CD4-positive, alpha-beta T cell treated with Interferon gamma for 1 hour (primary cell): ENCODE data around the gene VMP1.
"Not testable (repeated sequence)": the region's sequence is repeated elsewhere in the genome, so short reads cannot be mapped to it uniquely, and the experiment has no call there.

Experiments
- DNase-seq: peaks from one replicate; pipeline ENCODE4 v3.0.0-alpha.2; 2020

VMP1 gene

GRCh38 chr17:59756236-59756818 is 48.9 kb downstream of the VMP1 start:
- no peak for DNase-seq

DNA sequence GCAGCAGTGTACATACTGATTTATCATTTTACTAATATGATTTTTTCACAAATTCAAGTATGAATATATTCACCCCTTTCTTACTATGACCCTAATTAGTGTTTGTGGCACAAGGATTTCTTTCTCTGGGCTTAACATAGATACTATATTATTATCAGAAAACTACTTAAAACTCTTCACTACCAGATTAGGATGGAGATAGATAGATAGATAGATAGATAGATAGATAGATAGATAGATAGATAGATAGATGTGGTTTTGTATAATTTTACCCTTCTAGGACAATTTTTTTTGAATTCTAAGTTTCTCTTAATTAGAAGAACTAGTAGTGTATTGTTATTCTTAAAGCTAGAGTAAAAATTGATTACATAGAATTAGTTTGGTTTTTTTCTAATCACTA is 49.6 kb downstream of the VMP1 start:
- DNase-seq: no peak

DNA sequence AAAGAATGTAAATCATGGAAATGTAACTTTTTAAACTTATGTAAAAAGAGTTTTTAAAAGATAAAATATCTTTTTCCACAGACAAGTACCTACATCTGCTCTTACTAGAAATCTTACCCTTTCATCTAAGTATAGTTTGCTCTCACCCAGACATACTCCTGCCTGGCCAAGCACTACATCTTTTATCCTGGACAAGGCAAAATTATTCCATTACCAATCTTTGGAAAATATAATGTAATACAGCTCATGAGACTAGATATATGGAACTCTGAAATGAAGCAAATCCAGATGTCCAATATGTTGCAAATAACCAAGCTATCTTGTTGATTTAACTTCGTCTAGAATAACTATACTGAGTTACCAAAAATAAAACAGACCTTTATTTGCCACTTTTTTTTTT is 50.0 kb downstream of the VMP1 start:
- no peak for DNase-seq

- no peak for DNase-seq
These were observed 50.5 kb downstream of the VMP1 start for GRCh38 chr17:59757881-59758385.

GRCh38 chr17:59758998-59759651 is 51.7 kb downstream of the VMP1 start:
- DNase-seq: not testable (repeated sequence)

DNA sequence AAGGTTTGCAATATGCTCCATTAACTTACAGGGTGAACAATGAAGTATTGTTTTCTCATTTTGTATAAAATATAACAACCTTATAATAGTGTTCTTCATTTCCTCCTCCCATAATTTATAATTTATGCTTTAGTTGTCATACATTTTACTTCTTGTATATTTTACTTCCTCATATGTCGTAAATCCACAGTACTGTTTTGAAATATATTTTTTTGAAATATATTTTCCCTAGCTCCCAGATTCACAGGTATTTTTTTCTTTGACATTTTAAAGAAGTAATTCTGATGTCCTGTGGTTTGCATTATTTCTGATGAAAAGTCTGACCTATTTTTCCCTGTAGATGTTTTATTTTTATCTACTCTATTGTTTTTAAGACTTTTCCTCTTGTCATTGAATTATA is 52.7 kb downstream of the VMP1 start:
- no peak for DNase-seq

GRCh38 chr17:59761385-59762048 is 54.1 kb downstream of the VMP1 start:
- no peak for DNase-seq

- DNase-seq: no peak
These were observed 54.8 kb downstream of the VMP1 start for GRCh38 chr17:59762049-59762823.

DNA sequence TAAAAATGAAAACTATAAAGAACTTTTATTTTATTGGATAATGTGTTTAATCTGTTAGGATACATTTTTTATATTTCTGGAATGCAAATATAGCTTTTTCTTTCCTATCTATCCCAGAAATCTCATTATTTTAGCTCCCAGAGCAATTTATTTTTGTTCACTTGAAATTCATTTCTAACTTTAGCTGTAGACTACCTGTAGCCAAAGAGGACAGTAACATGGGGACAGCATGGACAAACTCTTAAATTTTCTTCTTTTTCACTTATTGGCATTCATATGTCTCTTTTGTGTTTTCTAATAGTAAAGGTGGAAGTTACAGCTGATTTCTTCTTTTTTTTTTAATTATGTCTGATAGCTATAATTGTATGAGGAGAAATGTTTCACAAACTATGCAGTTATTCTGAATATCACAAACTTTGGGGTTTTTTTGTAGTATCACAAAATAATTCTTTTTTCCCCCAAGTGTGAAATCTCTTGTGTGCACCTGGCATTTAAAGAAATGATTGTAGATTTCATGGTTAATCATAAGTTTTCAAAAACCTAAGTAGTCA is 55.4 kb downstream of the VMP1 start:
- no peak for DNase-seq

- DNase-seq: no peak
These were observed 56.4 kb downstream of the VMP1 start for GRCh38 chr17:59763861-59764260.

DNA sequence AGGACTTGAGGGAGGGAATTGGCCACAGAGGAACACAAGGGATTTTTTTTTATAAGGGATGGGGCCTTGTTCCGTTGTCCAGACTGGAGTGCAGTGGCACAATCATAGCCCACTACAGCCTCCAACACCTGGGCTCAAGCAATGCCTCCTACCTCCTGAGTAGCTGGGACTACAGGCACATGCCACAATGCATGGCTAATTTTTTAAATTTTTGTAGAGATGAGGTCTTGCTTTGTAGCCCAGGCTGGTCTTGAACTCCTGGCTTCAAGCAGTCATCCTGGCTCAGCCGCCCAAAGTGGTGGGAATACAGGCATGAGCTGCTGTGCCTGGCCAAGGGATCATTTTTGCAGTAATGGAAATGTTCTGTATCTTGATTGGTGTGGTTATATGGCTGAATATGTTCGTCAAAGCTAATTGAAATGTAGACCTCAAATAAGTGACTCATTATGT is 56.9 kb downstream of the VMP1 start:
- no peak for DNase-seq

- no peak for DNase-seq
These were observed 57.6 kb downstream of the VMP1 start for GRCh38 chr17:59765038-59765437.

GRCh38 chr17:59766491-59766890 is 59.0 kb downstream of the VMP1 start:
- DNase-seq: no peak

- no peak for DNase-seq
These were observed 59.7 kb downstream of the VMP1 start for GRCh38 chr17:59767176-59767575.

DNA sequence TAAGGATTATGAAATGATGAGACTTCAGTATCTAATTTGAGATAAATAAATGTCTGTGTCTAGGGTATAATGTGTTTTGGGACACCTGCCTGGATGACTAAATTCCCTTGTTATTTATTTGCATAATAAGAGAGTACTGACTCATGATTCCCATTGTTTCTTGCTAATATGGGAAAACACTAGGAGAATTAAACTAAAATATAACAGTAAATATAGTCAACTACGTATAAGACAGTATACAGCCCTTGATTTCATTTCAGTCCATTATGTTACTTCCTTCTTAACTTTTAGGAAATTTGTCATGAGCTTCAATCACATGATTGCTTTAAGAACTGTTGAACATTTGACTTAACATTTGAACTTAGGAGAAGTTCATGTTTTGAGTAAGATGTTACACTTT is 62.4 kb downstream of the VMP1 start:
- DNase-seq: no peak

DNA sequence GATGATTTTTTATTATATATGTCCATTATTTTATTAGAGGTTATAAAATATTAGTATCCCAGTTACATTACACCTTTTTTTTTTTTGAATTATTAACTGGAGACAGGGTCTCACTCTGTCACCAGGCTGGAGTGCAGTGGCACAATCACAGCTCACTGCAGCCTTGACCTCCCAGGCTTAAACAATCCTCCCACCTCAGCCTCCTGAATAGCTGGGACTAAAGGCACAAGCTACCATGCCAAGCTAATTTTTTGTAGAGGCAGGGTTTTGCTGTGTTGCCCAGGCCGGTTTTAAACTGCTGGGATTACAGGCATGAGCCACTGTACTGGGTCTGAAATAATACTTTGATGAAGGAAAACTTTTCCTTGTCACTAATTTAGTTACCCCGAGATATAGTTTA is 63.6 kb downstream of the VMP1 start:
- DNase-seq: no peak

- no peak for DNase-seq
These were observed 68.4 kb downstream of the VMP1 start for GRCh38 chr17:59775786-59776350.

DNA sequence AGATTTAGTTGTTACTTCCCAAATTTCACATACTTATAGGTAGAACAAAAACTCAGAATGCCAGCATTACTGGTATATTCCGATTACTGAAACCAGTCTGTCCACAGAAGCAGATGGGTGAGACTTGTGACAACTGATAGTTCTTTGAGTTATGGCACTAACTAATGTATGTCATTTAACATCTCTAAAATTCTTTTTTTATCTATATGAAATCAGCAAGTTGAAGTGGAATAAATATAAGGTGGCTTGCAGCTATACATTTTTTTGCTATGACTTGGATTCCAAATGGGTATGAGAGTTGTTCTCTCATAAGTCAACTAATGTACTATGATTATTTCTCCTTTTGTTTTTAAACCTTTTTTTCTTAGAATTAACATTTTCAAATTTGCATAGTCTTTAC is 69.1 kb downstream of the VMP1 start:
- no peak for DNase-seq

DNA sequence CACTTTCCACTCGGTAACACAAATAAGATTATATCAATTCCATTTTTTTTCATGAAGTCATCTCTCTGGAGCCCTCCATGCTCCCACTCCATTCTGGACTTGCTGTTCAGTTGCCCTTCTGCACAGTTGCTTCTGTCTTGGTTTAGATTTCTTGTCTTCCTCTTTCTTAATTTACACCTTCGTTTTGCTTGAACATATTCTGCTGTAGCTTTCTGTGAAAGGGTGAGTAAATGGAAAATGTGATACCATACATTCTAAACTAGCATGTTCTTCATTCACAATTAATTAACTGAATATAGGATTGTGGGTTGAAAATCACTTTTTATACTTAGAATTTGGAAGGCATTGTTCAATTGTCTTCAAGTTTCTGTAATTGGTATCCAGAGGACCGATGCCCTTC is 69.6 kb downstream of the VMP1 start:
- DNase-seq: no peak

- DNase-seq: no peak
These were observed 71.5 kb downstream of the VMP1 start for GRCh38 chr17:59778996-59779395.

DNA sequence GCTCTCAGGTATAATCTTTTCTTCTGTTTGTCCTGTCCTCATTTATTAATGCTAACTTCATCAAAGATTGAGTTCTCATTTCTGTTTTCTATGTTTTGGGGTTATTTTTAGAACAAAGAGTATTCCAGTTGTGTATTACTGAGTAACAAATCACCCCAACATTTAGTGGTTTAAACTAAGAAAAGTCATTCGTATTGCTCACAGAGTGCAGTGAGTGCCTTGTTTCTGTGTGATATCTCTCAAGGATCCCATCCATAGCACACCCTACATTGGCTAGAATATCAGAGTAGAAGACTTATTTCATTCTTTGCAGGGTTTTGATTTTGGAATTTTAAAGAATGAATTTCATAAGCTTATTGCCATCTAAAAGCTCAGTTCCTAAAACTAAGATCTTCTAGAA is 72.1 kb downstream of the VMP1 start:
- no peak for DNase-seq

DNA sequence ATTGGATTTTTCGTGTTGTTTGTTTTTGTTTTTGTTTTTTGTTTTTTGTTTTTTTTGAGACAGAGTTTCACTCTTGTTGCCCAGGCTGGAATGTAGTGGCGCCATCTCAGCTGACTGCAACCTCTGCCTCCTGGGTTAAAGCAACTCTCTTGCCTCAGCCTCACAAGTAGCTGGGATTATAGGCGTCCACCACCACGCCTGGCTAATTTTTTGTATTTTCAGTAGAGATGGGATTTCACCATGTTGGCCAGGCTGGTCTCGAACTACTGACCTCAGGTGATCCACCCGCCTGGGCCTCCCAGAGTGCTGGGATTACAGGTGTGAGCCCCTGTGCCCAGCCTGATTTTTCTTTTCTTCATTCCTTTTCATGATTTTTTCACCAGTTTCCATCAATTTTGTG is 73.1 kb downstream of the VMP1 start:
- DNase-seq: not testable (repeated sequence)
